Tibial nerve (tissue), 4 donors: ENCODE measurements around the gene ARID1B. TPM values are rescaled to one million over a fixed set of nuclear protein-coding genes. Genes with fewer than 3 reads are reported as not detected.
A peak's percentile ranks its signal among the peaks of the same experiment; 100 is the strongest.

ENCODE experiments used
- DNase-seq, 2 donors: peaks; one replicate each; pipeline ENCODE4 v3.0.0-alpha.2; 2019; ENCODE audit warnings: low spot score in 2 of 2
- H3K27ac ChIP-seq, 4 donors: fragments of 200-600 bp; sonication (generic) in 3 of 4; one replicate each; pipeline ENCODE4 v1.5.1; 2017 to 2019; ENCODE audit warnings: mild to moderate bottlenecking in 1 of 4
- H3K27me3 ChIP-seq, 2 donors: fragments of 200-600 bp; sonication (generic) in 1 of 2; one replicate each; pipeline versions ENCODE4 v1.5.1 to v1.6.0; 2017 to 2019
- H3K36me3 ChIP-seq, 3 donors: fragments of 200-600 bp; sonication (generic); one replicate each; pipeline ENCODE4 v1.5.1; 2018 to 2019
- H3K4me1 ChIP-seq, 4 donors: fragments of 200-600 bp; sonication (generic) in 3 of 4; one replicate each; pipeline ENCODE4 v1.5.1; 2017 to 2019
- H3K4me3 ChIP-seq, 4 donors: fragments of 200-600 bp; sonication (generic) in 3 of 4; one replicate each; pipeline ENCODE4 v1.5.1; 2017 to 2019; ENCODE audit warnings: mild to moderate bottlenecking in 1 of 4, moderate library complexity in 1 of 4
- H3K9me3 ChIP-seq, 4 donors: fragments of 200-600 bp; sonication (generic) in 3 of 4; one replicate each; pipeline ENCODE4 v1.5.1; 2017 to 2019
- CTCF ChIP-seq, 5 experiments: fragments of 200-600 bp in 3 of 5; fragments of 450-650 bp in 2 of 5; sonication (generic) in 3 of 5; IDR thresholded peaks; one replicate each; pipeline ENCODE4 v1.5.1; 2016 to 2019; ENCODE audit warnings: antibody characterized with exemption in 5 of 5, mild to moderate bottlenecking in 3 of 5, moderate library complexity in 2 of 5
- EP300 ChIP-seq, 2 donors: sonication (generic); formaldehyde crosslinking; IDR thresholded peaks; one replicate each; pipeline ENCODE4 v1.6.1; 2017; ENCODE audit warnings: antibody characterized with exemption in 2 of 2, mild to moderate bottlenecking in 1 of 2
- POLR2A ChIP-seq, 2 donors: fragments of 450-650 bp; IDR thresholded peaks; one replicate each; pipeline ENCODE4 v1.6.1; 2017; ENCODE audit warnings: antibody characterized with exemption in 2 of 2, mild to moderate bottlenecking in 2 of 2, moderate library complexity in 2 of 2
- whole genome bisulfite sequencing, 2 donors: methylation state at CpG; one replicate each; pipeline ENCODE4 v1.1.5; 2018; 5-methylcytosine and 5-hydroxymethylcytosine counted together
- total RNA-seq, 4 donors: library from RNA; depleted of rRNA; stranded (reverse); fragments of >200 nt; gene quantifications; one replicate each; pipeline ENCODE4 v1.1.0, GENCODE V29; 2016

The ARID1B gene
- total RNA-seq, 4 donors from 2014 or later = 91.5 to 123 (median 110) TPM

- Histone ChIP-seq H3K4me1 (peaks cover 0 to 17% (median 6%) of the 10 kb centered on the region in 4 donors), H3K9me3 (no peaks in the 10 kb centered on the region), H3K4me3 (no peak overlapping the region), H3K27me3 (no peaks in the 10 kb centered on the region), H3K36me3 (no peaks in the 10 kb centered on the region), H3K27ac (no peak overlapping the region)
- DNase-seq = no peak
- 78 to 84% methylated on average over 16 of the region's 16 CpGs for WGBS, 2 donors
- TF ChIP-seq POLR2A (IDR thresholded peaks at IDR 0.05) = no peak
- TF ChIP-seq CTCF (IDR thresholded peaks at IDR 0.05) = no peak
- no peak for TF ChIP-seq EP300 (IDR thresholded peaks at IDR 0.05)
Measured at GRCh38 chr6:157097255-157097955, 320.2 kb downstream of the ARID1B start.

GRCh38 chr6:157098999-157099398 is 321.8 kb downstream of the ARID1B start:
- 94 to 100% methylated on average over 8 of the region's 8 CpGs for WGBS, 2 donors
- DNase-seq = no peak
- Histone ChIP-seq H3K4me1 (peaks cover 0 to 10% (median 3%) of the 10 kb centered on the region in 4 donors), H3K4me3 (no peak overlapping the region), H3K36me3 (no peaks in the 10 kb centered on the region), H3K9me3 (no peaks in the 10 kb centered on the region), H3K27ac (no peak overlapping the region), H3K27me3 (no peaks in the 10 kb centered on the region)
- TF ChIP-seq CTCF (IDR thresholded peaks at IDR 0.05) = no peak
- TF ChIP-seq POLR2A (IDR thresholded peaks at IDR 0.05) = no peak
- no peak for TF ChIP-seq EP300 (IDR thresholded peaks at IDR 0.05)

GRCh38 chr6:157099912-157100593 is 322.9 kb downstream of the ARID1B start:
- Histone ChIP-seq H3K4me3 (no peak overlapping the region), H3K9me3 (no peaks in the 10 kb centered on the region), H3K4me1 (peaks cover 0 to 10% (median 3%) of the 10 kb centered on the region in 4 donors), H3K36me3 (no peaks in the 10 kb centered on the region), H3K27ac (peak overlapping the region in 2 of 4 donors; percentile 8 to 13), H3K27me3 (no peaks in the 10 kb centered on the region)
- peak in 1 of 2 donors; percentile 18 for TF ChIP-seq EP300 (IDR thresholded peaks at IDR 0.05)
- TF ChIP-seq CTCF (IDR thresholded peaks at IDR 0.05) = no peak
- DNase-seq = no peak
- 39 to 44% methylated on average over 7 of the region's 7 CpGs for WGBS, 2 donors

DNA sequence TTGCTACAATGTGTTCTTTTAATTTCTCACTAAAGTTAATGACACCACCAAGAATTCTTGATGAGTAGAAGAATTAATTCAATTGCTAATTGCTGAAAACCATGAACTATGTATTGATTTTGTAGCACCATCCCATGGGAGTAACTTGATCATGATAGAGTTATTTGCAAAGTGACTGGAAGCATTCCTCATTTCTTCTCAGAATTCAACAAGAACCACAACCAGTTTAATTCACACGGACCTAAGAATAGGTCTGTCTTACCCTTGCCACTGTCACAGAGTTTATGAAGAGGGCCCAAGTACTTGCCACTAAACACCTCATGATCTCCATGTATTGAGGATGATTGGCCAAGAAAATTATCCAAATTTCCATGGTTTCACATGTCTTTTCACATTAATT is 324.0 kb downstream of the ARID1B start:
- Histone ChIP-seq H3K27me3 (no peaks in the 10 kb centered on the region), H3K27ac (no peak overlapping the region), H3K4me1 (peaks cover 0 to 10% (median 3%) of the 10 kb centered on the region in 4 donors), H3K9me3 (no peaks in the 10 kb centered on the region), H3K36me3 (no peaks in the 10 kb centered on the region), H3K4me3 (no peak overlapping the region)
- no peak for TF ChIP-seq EP300 (IDR thresholded peaks at IDR 0.05)
- TF ChIP-seq POLR2A (IDR thresholded peaks at IDR 0.05) = no peak
- no peak for TF ChIP-seq CTCF (IDR thresholded peaks at IDR 0.05)
- WGBS, 2 donors = 73 to 82% methylated on average over 1 of the region's 1 CpG
- no peak for DNase-seq

- 60 to 79% methylated on average over 1 of the region's 1 CpG for WGBS, 2 donors
- DNase-seq = no peak
- TF ChIP-seq CTCF (IDR thresholded peaks at IDR 0.05) (no peak), EP300 (IDR thresholded peaks at IDR 0.05) (no peak), POLR2A (IDR thresholded peaks at IDR 0.05) (no peak)
- no peaks in the 10 kb centered on the region for H3K9me3 ChIP-seq
- no peak overlapping the region for H3K4me3 ChIP-seq
- peaks cover 0 to 32% (median 9%) of the 10 kb centered on the region in 4 donors for H3K4me1 ChIP-seq
- no peaks in the 10 kb centered on the region for H3K27me3 ChIP-seq
- H3K27ac ChIP-seq = no peak overlapping the region
- H3K36me3 ChIP-seq = no peaks in the 10 kb centered on the region
Measured at GRCh38 chr6:157104803-157105202, 327.6 kb downstream of the ARID1B start.
